Hepatic stellate cell (primary cell): ENCODE measurements around the gene PPP1R18.
"Not testable (repeated sequence)": the region's sequence is repeated elsewhere in the genome, so short reads cannot be mapped to it uniquely, and the experiment has no call there.

Source experiments
- DNase-seq: peaks from one replicate; pipeline ENCODE4 v3.0.0; 2011; ENCODE audit warnings: low spot score

Gene PPP1R18

DNA sequence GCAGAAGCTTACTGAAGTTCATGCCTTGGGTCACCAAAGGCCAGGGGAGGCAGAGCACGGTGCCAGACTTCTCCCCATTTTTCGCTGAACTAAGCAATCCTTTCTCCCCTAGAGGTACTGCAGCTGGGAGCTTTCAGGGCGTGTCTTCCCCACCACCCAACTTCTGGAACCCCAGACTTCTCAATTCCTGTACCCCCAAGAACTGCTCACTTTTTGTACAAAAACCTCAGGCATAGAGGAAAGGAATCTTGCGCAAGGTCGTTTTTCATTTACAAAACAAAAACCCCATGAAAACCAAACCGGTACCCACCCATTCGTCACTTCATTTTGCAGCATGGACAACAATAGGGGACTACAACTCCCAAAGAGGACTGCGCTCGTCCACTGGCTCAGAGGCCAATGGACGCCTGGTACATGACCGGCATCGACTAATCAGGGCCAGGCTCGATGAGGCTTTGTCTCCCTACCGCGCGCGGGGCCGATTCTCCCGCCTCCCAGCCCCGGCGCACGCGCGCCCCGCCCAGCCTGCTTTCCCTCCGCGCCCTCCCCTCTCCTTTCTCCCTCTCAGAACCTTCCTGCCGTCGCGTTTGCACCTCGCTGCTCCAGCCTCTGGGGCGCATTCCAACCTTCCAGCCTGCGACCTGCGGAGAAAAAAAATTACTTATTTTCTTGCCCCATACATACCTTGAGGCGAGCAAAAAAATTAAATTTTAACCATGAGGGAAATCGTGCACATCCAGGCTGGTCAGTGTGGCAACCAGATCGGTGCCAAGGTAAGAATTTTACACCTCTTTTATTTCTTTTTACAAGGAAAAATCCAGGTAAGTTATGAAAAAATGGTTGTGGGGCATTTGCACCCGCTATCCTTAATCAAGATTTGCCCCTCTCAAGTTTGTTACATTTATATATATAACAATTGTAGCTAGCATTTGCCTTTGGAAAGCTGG, 33.6 kb upstream of the PPP1R18 start, which contains the start of gene TUBB:
Gene TUBB, plus strand, starts transcription at position 562 of the 947 bp plus-strand sequence. Its CDS starts 155 bp downstream, at position 717.
- peak; percentile 95 for DNase-seq

DNA sequence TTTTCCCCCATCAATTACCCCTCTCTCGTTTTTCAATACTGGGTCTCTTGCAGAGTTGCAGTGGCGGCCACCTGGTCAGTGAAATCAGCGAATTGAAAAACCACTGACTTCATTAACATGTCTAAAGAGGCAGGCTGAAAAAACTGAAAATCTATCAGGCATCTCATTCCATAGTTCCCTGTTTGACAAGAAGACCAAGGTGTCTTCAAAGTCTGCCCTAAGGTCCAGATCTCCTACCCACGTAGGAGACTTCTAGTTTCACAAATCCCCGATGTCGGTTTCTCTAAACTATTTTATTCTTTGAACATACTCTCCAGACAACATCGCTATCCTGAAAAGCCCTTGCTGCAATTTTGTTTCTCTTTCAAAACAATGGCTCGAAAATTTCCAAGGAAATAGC, 32.9 kb upstream of the PPP1R18 start:
- DNase-seq = no peak

DNA sequence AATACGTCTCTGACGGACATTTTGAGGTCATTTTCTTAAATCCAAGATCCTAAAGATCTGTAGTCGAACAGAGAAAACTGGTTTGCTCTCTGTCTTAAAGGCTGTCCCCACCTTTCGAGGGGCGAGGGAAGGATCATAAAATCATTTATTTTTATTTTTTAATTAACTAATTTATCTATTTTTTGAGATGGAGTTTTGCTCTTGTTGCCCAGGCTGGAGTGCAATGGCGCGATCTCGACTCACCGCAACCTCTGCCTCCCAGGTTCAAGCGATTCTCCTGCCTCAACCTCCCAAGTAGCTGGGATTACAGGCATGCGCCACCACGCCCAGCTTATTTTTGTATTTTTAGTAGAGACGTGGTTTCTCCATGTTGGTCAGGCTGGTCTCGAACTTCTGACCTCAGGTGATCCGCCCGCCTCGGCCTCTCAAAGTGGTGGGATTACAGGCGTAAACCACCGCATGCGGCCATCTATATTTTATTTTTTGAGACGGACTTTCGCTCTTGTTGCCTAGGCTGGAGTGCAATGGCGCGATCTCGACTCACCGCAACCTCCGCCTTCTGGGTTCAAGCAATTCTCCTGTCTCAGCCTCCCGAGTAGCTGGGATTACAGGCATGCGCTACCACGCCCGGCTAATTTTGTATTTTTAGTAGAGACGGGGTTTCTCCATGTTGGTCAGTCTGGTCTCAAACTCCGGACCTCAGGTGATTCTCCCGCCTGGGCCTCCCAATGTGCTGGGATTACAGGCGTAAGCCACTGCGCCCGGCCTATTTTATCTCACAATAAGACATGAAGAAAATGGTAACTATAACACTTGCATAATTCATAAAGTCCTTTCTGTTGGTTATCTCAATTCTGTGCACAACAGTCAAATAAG, 31.6 kb upstream of the PPP1R18 start:
- not testable (repeated sequence) for DNase-seq

GRCh38 chr6:30717129-30717844, 30.8 kb upstream of the PPP1R18 start, which contains the start of gene MDC1:
Gene MDC1 (minus strand): TSS chr6:30717281. CDS start chr6:30715175, 2,106 bp downstream.
- peak; percentile 98 for DNase-seq

- DNase-seq = no peak
These were observed 30.4 kb upstream of the PPP1R18 start for GRCh38 chr6:30716879-30717128.

DNA sequence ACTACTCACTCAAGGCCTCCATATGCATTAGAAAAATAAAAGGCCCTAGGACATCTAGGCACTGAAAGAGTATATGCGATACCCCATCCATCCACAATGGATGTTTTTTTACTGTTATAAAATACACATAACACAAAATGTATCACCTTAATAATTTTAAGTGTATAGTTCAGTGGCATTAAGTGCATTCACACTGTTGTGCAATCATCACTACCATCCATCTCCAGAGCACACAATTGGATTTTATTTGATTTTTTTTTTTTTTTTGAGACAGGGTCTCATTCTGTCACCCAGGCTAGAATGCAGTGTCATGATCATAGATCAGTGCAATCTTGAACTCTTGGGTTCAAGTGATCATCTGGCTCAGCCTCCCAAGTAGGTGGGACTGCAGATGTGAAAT, 27.8 kb upstream of the PPP1R18 start:
- no peak for DNase-seq

DNA sequence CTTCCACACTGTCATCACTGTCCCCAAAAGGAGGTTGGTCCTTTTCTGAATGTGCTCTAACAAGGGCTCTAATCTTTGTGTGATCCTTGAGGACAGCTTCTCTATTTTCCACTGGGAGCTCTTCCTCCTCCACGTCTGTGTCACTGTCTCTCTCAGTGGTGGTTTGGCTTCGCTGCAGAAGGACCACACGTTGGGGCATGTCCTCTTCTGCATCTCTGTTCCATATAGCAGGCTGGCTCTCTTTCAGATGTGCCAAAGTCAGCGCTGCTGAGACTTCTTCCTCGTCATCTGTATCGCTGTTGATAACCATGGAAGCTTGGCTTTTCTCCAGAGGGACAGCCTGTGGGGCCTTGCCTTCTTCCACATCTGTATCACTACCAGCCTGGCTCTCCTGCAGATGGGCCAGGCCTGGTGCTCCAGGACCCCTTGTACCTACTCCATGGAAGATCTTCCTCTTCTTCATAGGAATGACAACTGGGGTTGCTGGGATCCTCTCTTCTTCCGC, 26.0 kb upstream of the PPP1R18 start:
- DNase-seq = no peak

DNA sequence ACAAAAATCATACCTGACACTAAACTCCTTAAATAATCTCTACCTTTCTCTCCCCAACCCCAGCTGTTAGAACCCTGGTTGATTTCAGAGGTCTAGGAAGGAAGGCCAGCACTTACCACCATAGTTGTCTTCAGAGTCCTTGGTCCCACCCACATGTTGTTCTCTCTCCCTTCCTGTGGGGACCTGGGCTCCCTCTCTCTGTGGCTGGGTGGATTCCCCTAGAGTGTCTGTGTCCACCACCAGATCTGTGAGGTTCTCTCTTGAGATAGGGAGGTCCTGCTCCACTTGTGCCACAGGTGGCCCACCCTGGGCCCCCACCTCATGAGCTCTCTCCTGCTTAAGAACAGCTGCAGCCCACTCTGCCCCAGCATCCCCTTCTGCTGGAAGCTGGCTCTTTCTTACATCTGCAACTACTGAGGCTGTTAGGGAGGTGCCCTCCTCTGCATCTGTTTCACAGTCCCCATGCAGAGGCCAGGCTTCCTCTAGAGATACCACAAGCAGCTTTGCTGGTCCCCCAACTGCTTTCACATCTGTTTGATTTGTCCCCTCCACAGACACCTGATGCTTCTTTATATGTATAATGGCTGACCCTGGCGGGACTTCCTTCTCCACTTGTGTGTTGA, 25.4 kb upstream of the PPP1R18 start:
- DNase-seq = no peak

GRCh38 chr6:30709101-30709868, 22.8 kb upstream of the PPP1R18 start:
- DNase-seq = no peak

DNA sequence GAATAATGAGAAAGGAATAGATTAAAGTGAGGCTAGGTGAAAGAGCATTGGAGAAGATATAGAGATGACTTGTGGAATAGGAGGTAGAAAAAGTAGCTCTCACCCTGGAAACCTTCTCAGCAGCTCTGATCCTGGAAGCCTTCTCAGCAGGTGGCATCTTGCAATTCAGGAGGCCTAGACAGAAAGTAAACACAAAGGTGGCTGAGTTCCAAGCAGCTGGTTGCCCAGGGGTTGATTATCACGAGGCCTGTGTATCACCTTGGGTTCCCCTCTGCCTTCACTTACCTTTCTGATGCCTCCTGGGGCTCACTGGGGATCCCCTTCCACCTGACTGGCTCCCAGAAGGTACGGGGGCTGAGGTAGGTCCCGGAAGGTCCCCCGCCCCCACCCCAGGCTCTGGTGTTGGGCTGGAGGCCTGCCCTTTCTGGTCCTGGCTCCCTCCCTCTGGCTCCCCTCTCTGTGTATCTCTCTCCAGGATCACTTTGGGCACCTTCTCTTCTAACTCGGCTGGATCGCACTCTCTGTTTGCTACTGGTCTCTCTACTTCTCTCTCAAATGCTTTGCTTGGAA, 20.9 kb upstream of the PPP1R18 start:
- no peak for DNase-seq

- DNase-seq = no peak
These were observed 19.2 kb upstream of the PPP1R18 start for GRCh38 chr6:30705620-30706019.

GRCh38 chr6:30703821-30704220, 17.4 kb upstream of the PPP1R18 start:
- no peak for DNase-seq

GRCh38 chr6:30703011-30703410, 16.6 kb upstream of the PPP1R18 start:
- no peak for DNase-seq

GRCh38 chr6:30700340-30700739, 13.9 kb upstream of the PPP1R18 start:
- no peak for DNase-seq

DNA sequence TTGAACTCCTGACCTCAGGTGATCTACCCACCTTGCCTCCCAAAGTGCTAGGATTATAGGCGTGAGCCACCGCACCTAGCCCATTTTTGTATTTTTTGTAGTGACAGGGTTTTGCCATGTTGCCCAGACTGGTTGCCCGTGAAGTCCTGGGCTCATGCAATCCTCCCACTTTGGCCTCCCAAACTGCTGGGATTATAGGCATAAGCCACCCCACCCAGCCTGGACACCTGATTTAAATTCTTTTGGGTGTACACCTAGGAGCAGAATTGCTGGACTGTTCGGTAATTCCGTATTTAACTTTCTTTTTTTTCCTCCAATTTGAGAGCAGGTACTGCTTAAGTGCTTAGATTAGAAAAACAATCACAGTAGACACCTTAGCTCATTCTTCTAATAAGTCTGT, 10.0 kb upstream of the PPP1R18 start:
- DNase-seq = no peak

DNA sequence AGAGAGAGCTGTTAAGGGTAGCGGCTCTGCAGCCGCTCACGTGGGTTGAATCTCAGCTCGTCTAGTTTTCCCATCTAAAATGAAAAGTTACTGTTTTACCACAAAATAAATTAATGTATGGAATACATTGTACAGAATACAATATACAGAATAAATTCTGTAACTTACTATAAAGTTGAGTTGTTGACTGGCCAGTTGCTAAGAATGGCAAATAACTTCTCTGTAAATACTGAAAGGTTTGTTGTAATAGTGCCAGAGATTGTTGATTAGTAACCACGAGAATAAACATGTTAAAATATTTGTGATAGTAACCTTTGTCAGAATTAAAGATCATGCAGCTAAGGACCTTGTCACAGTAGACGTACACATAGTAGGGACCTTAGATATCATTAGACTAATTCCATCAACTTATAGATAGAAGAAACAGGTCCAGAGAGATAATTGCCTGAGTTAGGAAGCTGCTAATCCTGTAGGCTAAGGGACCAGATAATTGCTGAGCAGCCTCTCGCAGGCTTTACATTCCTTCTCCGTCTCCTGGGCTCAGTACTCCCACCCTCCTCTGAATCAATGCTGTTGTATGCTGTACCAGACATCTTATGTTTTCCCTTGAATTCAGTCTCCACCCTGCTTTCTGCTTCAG, 4.9 kb upstream of the PPP1R18 start:
- no peak for DNase-seq

DNA sequence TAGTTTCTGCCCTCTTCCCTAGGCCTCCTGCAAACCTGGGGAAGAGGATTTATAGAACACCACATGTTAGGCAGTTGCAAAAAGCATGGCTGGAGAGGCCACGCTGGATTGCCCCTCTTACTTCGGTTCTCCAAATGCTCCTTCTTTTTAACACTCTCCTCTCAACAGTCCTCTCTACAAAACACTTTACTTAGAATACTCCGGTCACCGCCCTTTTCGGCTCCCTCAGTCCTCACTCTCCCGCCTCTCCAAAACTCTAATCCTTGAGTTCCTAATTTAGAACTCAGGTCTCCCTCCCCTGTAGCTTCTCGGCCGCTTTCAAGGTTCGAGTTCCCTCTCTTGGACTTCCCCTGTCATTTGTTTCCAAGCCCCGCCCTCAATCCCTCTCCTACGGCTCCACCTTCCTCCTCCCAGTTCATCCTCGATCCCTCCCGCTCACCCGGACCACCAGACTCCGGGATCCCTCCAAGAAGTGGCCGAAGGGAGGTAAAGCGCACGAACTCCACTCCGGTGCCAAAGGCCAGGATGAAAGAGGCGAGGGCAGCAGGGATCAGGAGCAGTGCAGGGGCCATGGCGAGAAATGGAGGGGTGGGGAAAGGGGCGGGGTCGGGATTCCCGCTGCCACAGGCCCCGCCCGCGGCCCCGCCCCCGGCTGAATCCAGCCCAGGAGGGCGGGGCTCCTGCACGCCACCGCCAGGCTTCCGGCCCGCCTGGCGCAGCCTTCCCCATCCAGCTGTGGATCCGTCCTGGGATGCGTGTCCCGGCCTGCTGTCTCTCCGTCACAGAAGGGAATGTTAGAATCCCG, 4.2 kb upstream of the PPP1R18 start, which contains the start of gene NRM:
Gene NRM, minus strand, starts transcription at position 582 of the 805 bp plus-strand sequence. Its CDS starts 10 bp downstream, at position 572.
- DNase-seq = peak; percentile 89

DNA sequence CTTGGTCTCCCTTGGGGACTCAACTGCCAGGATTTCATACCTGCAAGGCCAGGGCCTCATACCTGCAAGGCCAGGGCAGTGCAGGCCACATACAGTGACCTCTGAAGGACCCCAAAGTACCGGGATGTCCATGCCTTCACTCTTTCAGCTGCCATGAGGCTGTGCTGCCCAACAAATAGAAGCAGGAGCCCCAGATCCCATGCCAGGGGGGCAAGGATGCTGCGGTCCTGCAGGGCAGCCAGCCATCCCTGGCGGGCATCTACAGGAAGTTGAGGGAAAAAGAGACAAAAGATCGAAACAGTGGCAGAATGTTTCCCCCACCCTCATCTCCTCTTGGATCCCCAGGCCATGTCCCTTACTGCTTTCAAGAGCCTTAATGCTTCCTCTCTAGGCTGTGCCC, 3.5 kb upstream of the PPP1R18 start:
- no peak for DNase-seq
